ENCODE data around the gene SCYL1.
"Not testable (repeated sequence)": the region's sequence is repeated elsewhere in the genome, so short reads cannot be mapped to it uniquely, and the experiment has no call there.

The SCYL1 gene

DNA sequence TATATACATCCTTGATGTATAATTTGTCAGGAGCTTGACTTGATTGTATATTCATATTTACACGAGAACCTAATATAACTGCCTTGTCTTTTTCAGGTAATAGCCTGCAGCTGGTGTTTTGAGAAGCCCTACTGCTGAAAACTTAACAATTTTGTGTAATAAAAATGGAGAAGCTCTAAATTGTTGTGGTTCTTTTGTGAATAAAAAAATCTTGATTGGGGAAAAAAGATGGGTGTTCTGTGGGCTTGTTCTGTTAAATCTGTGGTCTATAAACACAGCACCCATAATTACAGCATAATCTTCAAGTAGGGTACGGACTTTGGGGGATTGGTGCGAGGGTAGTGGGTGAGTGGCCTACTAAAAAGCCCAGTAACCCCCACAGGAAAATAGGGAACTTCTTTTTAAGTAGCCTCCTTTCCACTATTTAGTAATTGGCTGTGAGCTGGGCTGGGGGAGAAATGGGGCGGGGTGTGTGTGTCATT is 18.6 kb upstream of the SCYL1 start:
- DNase-seq = no peak

DNA sequence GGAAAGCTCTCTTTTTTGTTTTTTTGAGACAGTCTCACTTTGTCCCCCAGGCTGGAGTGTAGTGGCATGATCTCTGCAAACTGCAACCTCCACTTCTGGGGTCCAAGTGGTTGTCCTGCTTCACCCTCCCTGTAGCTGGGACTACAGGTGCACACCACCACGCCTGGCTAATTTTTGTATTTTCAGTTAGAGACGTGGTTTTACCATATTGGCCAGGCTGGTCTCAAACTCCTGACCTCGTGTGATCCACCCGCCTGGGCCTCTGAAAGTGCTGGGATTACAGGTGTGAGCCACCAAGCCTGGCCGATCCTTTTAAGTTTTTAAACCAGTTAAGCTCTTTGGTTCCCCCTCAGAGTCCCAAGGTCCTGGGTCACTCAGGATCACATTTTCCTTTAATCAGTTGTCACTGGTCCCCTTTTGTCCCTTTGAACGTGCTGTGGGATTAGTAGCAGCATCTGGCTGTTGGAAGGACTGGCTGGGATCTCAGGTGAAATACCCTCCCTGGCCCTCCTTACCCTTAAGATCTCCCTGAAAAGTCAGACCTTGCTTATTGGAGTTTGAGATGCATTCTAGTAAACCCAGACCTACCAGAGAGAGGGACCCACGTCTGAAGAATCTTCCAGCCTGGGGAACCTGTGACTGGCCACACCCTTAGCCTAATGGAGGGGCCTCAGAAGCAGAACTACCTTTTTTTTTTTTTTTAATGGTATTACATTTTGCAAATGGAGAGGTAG is 17.9 kb upstream of the SCYL1 start:
- DNase-seq = peak; percentile 55 to 77

DNA sequence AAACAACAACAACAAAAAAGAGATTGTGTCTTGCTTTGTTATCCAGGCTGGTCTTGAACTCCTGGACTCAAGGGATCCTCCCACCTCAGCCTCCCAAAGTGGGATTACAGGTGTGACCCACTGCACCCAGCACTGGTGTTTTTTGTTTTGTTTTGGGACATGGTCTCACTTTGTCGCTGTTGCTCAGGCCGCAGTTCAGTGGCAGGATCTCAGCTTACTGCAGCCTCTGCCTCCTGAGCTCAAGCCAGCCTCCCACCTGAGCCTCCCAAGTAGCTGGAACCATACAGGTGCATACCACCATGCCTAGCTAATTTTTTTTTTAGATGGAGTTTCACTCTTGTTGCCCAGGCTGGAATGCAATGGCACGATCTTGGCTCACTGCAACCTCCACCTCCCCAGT is 12.6 kb upstream of the SCYL1 start:
- DNase-seq = not testable (repeated sequence)

DNA sequence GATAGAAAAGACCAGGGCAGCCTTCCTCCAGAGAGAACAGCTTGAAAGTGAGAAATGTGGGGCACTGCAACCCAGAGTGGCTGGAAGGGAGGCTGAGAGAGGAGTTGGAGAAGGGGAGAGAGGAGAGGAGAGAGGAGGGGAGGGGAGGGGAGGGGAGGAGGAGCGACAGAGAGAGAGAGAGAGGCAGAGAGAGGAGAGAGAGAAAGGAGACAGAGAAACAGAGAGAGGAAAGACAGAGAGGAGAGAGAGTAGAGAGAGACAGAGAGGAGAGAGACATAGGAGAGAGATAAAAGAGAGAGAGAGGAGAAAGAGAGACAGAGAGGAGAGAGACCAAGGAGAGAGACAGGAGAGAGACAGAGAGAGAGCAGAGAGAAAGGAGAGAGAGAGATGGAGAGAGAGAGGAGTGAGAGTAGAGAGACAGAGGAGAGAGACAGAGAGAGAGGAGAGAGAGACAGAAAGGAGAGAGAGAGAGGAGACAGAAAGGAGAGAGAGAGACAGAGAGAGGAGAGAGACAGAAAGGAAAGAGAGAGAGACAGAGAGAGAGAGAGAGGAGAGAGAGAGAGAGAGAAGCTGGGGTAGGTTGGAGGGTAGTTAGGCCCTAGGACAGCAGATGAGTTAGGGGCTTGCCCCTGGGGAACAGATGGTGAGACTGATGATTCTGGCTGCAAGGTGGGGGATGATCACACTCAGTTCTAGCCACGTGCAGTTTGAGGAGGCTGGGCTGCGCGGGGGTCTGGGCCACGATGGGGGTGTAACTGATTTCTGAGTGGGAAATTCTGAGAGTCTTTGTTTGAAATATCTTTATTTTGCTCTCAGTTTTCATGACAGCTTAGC is 8.5 kb upstream of the SCYL1 start:
- DNase-seq = peak in 1 of 2 experiments; percentile 58

DNA sequence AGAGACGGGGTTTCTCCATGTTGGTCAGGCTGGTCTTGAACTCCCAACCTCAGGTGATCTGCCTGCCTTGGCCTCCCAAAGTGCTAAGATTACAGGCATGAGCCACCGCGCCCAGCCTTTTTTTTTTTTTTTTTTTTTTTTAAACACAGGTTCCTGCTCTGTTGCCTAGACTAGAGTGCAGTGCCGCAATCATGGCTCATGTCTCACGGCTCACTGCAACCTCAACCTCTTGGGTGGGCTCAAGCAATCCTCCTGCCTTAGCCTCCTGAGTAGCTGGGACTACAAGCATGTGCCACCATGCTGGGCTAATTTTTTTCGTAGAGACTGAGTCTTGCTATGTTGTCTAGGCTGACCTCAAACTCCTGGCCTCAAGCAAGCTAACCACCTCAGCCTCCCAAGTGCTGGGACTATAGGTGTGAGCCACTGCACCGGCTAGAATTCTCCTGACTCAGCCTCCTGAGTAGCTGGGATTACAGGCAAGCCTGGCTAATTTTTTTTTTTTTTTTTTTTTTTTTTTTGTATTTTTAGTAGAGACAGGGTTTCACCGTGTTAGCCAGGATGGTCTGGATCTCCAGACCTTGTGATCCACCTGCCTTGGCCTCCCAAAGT is 5.8 kb upstream of the SCYL1 start:
- DNase-seq = not testable (repeated sequence)

DNA sequence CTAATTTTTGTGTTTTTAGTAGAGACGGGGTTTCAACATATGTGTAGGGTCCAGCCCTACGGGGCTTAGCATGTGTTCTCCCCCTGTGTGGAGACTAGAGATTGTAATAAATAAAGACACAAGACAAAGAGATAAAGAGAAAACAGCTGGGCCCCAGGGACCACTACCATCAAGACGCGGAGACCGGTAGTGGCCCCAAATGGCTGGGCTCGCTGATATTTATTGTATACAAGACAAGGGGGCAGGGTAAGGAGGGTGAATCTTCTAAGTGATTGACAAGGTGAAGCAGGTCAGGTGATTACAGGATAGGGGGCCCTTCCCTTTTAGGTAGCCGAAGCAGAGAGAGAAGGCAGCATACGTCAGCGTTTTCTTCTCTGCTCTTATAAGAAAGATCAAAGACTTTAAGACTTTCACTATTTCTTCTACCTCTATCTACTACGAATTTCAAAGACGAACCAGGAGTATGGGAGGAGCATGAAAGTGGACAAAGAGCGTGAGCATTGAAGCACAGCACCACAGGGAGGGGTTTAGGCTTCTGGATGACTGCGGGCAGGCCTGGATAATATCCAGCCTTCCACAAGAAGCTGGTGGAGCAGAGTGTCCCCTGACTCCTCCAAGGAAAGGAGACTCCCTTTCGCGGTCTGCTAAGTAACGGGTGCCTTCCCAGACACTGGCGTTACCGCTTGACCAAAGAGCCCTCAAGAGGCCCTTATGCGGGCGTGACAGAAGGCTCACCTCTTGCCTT is 2.9 kb upstream of the SCYL1 start:
- not testable (repeated sequence) for DNase-seq

DNA sequence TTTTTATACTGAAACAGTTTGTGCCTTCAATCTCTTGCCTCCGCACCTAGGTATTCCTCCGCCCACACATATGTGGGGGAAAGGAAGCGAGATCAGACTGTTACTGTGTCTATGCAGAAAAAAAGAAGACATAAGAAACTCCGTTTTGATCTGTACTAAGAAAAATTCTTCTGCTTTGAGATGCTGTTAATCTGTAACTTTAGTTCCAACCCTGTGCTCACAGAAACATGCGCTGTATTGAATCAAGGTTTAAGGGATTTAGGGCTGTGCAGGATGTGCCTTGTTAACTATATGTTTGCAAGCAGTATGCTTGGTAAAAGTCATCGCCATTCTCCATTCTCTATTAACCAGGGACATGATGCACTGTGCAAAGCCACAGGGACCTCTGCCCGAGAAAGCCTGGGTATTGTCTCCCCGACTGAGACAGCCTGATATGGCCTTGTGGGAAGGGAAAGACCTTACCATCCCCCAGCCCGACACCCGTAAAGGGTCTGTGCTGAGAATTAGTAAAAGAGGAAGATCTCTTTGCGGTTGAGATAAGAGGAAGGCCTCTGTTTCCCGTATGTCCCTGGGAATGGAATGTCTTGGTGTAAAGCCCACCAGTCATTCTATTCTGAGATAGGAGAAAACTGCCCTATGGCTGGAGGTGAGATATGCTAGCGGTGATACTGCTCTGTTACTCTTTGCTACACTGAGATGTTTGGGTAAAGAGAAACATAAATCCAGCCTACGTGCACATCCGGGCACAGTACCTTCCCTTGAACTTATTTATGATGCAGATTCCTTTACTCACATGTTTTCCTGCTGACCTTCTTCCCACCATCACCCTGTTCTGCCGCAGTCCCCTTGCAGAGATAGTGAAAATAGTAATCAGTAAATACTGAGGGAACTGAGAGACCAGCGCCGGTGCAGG is 1.9 kb upstream of the SCYL1 start:
- DNase-seq = not testable (repeated sequence)

DNA sequence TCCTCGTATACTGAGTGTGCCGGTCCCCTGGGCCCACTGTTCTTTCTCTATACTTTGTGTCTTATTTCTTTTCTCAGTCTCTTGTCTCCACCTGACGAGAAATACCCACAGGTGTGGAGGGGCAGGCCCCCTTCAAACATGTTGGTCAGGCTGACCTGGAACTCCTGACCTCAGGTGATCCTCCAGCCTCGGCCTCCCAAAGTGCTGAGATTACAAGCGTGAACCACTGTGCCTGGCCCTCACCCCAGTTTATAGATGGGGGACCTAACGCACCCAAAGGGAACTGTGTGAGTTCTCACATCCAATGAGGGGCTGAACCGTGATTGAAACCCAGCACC is 1.3 kb upstream of the SCYL1 start:
- DNase-seq = not testable (repeated sequence)

DNA sequence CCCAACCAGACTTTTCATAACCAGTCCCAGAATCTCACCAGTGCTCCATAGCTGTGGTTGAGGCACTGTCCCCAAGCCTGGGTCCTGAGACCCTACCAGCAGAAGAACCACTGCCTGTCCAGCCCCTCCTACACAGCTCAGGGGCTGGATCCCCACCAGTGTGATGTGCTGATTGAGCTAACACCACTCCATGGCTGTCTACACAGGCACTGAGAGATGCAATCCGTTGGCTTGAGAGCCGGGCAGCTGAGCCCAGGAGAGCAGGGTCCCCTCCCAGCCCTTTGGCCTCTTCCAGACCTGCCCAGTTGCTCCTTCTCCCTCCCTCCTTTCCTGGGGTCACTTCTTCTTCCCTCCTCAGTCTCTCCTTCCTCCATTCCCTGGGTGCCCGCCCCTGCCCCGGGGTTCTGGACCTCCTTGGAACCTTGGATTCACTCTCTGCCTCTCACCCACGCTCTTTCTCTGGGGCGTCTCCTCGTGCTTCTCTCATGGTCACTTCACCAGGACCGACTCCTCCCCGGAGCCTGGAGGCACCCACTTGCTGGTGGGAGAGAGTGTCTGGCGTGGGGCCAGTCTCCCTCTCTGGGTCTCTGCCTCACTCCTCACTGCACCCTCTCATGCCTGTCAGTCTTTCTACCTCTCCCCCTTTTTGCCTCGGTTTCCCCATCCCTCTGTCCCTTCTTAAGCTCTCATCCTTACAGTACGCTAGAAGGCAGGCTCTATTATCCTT is 706 bp upstream of the SCYL1 start:
- DNase-seq = no peak

DNA sequence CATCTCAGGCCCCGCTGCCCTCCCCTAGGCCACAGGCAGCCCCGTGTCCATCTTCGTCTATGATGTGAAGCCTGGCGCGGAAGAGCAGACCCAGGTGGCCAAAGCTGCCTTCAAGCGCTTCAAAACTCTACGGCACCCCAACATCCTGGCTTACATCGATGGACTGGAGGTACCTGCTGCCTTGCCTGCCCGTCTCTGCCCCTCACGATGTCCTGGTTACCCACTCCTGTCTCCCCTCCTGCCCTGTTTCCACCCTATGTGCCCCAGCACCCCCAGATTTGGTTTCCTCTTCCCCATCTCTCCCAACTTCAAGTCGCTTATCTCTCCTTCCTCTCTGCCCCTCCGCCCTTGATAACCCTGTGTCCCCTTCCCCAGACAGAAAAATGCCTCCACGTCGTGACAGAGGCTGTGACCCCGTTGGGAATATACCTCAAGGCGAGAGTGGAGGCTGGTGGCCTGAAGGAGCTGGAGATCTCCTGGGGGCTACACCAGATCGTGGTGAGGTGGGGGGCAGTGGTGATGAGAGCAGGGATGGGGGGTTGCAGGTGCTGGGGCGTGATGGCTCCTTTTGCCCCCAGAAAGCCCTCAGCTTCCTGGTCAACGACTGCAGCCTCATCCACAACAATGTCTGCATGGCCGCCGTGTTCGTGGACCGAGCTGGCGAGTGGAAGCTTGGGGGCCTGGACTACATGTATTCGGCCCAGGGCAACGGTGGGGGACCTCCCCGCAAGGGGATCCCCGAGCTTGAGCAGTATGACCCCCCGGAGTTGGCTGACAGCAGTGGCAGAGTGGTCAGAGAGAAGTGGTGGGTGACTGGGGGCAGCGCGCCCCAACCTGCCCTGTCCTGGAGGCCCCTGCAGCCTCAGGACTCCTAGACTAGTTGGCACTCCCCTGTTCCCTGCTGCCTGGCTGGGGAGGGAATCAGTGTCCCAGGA is 930 bp downstream of the SCYL1 start:
- DNase-seq = no peak

DNA sequence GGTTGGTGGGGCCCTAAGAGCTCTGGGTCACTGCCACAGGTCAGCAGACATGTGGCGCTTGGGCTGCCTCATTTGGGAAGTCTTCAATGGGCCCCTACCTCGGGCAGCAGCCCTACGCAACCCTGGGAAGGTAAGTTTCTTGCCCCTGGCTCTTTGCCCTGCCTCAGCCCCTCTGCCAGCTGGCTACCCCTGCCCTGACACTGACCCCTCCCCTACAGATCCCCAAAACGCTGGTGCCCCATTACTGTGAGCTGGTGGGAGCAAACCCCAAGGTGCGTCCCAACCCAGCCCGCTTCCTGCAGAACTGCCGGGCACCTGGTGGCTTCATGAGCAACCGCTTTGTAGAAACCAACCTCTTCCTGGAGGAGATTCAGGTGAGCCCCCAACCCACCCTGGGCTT is 1.9 kb downstream of the SCYL1 start:
- DNase-seq = no peak

DNA sequence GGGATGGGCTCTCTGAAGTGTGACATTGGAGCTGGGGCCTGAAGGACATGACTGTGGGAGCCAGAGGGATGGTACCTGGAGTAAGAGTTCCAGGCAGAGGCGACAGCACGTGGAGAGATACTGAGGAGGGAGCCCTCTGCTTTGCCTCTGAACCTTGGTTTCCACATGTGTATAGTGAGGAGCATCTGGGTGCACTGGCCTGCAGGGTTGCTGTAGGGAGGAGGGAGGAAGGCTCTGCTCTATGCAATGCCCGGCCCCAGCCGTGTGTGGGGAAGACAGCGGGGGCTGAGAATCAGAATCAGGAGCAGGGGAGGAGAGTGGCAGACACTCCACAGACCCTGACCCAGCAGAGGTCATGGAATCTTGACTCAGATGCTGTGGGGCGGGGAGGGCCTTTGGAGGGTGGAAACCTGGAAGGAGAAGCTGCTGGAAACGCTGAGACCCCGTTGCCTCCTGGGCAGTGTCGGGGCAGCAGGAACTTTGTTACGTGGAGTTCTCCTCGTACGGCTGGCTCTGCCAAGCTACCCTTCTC is 4.0 kb downstream of the SCYL1 start:
- no peak for DNase-seq

DNA sequence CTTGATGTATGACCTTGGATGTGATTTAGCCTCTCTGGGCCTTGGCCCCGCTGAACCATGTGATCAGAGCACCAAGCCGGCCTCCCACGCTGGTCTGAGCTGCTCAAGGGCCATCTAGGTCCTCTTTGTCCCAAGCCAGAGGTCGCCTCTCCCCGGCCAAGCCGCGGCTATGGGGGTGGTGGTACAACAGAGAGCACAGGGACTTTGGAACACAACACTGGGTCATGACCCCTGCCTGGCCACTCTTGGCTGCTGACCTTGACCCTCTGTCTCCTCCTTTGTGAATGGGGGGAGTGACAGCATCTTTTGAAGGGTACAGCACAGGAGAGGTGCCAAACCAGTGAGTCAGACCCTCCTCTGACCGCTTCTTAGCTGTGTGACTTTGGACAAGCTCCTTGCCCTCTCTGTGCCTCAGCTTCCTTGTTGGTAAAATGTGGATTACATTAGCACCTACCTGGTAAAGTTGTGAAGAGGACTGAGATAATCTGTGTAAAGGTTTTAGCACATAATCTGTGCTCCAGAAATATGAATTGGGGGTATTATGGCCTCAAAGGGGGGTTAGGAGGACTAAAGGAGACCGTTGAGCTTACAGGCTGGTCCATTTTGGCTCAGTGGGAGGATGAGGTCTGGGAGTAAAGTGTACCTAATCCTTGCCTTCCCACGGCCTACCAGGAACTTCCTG is 4.7 kb downstream of the SCYL1 start:
- no peak for DNase-seq

DNA sequence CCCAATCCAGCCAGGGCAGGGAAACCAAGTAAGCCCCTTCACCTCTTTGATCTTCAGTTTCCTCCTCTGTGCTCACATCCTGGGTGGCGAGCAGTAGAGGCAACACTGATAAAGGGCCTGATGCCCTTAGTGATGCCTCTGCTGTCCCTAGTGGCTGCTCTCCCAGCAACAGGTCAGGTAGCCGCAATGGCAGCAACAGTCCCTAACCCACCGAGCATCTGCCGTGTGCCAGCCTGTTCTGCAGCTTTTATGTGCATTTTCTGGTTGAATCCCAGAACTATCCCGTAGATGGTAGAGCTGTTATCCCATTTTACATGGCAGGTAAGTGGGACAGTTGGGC is 5.2 kb downstream of the SCYL1 start:
- DNase-seq = no peak

DNA sequence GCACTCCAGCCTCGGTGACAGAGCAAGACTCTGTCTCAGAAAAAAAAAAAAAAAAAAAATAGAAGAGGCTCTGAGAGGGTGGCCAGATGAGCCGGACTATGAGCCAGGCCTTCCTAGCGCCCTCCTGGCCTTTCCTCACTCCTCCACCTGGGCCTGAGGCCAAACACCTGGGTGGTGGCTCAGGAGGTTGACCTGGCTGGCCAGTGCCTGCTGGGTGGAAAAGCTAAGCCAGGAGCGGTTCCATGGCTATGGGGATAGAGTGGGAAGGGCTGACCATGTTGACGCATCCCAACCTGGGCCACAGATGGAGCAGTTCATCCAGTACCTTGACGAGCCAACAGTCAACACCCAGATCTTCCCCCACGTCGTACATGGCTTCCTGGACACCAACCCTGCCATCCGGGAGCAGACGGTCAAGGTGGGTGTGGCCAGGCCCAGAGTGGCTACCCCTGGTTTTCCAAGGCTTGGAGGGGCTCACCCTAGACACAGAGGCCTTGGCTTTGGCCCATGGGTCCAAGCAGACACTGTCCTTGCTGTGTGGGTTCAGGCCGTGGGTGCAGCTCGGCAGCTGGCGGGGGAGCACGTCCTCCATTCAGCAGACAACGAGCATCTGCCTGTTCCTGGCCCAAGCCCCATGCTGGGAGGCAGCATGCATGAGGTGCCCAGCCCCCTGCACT is 7.6 kb downstream of the SCYL1 start:
- no peak for DNase-seq

DNA sequence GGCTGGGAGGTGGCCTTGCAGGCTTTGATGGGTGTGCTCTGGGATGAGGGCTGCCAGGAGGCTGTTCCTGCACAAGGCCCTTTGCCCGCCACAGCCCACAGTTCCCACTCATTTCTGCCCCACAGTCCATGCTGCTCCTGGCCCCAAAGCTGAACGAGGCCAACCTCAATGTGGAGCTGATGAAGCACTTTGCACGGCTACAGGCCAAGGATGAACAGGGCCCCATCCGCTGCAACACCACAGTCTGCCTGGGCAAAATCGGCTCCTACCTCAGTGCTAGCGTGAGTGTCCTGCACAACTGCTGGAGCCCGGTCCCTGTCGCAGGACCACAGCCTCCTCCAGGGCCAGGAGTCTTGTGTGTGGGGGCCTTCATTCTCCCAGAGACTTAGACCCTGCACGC is 10.2 kb downstream of the SCYL1 start:
- no peak for DNase-seq

DNA sequence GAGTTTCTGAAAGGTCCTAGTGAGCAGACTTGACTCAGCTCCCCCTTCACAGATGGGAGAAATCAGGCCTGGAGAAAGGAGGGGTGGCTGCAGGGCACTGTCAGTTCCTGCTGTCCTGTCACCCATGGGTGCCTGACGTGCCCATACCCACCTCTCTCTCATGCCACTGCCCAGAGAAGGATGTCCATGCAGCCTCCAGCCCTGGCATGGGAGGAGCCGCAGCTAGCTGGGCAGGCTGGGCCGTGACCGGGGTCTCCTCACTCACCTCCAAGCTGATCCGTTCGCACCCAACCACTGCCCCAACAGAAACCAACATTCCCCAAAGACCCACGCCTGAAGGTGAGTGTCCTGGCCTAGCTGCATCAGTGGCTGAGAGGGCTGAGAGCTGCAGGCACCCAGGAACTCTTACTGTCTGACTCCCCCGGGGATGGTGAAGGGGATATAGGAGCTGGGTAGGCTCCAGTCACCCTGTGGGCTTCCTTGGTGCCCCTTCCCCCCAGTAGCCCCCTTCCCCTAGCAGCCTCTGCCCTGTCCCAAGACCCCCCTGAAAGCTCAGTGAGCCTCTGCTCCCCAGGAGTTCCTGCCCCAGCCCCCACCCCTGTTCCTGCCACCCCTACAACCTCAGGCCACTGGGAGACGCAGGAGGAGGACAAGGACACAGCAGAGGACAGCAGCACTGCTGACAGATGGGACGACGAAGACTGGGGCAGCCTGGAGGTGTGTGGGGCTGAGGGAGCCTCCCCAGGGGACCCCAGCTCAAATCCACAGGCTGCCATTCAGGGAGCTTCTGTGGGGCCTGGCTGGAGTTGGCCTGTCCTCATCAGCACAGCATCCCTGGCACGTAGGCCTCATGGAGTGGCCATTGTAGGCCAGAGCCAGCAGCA is 11.8 kb downstream of the SCYL1 start:
- peak in 1 of 2 experiments; percentile 19 for DNase-seq

DNA sequence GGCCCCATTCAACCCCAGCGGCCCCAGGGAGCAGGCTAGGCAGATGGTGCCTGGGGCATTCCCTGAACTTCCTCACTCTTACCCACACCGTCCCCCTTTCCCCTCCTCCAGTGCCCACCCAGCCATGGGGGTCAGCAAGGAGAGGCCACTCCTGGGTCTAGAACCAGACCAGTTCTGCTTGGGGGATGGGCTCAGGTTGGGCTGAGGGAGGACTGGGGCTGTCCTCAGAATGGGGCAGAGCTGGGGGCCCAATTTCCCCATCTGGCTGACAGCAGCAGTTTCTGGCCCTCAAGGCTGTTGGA is 12.4 kb downstream of the SCYL1 start:
- no peak for DNase-seq

All from NCI-H524 (cell line).